Embryonic facial prominence (tissue), 1 donor: ENCODE measurements around the gene XIST.
"Not testable (repeated sequence)": the region's sequence is repeated elsewhere in the genome, so short reads cannot be mapped to it uniquely, and the experiment has no call there.

ENCODE experiments used
- DNase-seq: peaks from one replicate; pipeline ENCODE4 v3.0.0-alpha.2; 2016; ENCODE audit errors: extremely low spot score

The XIST gene

GRCh38 chrX:73852467-73852866 is at the start of gene XIST:
Gene XIST (minus strand): TSS chrX:73852714.
- DNase-seq: no peak

DNA sequence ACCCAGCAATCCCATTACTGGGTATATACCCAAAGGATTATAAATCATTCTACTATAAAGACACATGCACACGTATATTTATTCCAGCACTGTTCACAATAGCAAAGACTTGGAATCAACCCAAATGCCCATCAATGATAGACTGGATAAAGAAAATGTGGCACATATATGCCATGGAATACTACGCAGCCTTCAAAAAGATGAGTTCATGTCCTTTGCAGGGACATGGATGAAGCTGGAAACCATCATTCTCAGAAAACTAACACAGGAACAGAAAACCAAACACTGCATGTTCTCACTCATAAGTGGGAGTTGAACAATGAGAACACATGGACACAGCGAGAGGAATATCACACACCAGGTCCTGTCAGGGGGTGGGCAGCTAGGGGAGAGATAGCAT is 45.8 kb upstream of the XIST start:
- DNase-seq: not testable (repeated sequence)

DNA sequence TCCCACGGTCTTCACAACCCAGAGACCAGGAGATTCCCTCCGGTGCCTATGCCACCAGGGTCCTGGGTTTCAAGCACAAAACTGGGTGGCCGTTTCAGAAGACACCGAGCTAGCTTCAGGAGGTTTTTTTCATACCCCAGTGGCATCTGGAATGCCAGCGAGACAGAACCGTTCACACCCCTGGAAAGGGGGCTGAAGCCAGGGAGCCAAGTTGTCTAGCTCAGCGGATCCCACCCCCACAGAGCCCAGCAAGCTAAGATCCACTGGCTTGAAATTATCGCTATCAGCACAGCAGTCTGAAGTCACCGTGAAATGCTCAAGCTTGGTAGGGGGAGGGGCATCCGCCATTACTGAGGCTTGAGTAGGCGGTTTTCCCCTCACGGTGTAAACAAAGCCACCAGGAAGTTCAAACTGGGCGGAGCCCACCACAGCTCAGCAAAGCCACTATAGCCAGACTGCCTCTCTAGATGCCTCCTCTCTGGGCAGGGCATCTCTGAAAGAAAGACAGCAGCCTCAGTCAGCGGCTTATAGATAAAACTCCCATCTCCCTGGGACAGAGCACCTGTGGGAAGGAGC is 40.1 kb upstream of the XIST start:
- not testable (repeated sequence) for DNase-seq

DNA sequence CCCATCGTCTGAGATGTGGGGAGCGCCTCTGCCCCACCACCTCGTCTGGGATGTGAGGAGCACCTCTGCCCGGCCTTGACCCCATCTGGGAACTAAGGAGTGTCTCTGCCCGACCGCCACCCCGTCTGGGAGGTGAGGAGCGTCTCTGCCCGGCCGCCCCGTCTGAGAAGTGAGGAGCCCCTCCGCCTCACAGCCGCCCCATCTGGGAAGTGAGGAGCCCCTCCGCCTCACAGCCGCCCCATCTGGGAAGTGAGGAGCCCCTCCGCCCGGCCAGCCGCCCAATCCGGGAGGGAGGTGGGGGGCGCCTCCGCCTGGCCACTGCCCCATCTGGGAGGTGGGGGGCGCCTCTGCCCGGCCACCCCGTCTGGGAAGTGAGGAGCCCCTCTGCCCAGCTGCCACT is 29.7 kb upstream of the XIST start:
- DNase-seq: not testable (repeated sequence)

DNA sequence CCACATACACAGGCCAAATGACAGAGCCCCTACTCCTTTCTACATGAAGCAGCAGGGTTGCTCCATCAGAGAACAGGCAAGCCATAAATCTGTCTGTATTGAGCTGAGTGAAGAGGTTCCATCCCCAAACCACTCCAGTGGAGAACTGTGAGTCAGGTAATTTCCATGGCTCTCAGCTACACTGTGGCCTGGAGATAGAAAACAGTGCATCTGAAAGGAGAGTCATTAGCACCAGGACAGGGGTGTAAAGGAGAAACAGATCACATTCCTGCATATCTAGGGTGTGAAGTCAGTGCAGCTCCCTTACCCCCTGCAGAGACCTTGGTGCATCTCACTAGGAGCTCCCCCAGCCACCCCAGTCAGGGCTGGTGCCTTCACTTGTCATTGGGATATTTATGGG is 25.2 kb upstream of the XIST start:
- DNase-seq: no peak

DNA sequence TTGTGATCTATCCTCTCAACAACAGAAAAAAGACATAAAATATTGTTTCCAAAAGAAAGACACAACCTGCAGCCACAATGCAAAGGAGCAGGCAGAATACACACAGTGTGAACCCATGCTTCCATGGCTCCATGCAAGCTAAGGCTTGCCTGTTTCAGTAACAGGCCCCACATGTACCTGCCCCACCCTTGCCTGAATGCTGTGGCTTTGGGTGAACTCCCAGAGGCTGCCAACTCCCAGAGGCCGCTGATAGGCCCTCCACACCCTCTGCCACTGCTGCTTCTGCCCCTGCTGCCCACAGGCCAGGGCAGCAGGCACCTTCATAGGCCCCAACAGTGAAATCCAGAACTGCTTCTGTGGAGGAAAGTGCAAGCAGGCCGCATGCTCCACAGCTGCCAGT is 24.4 kb upstream of the XIST start:
- DNase-seq: no peak

GRCh38 chrX:73868916-73869315 is 16.4 kb upstream of the XIST start:
- DNase-seq: no peak

DNA sequence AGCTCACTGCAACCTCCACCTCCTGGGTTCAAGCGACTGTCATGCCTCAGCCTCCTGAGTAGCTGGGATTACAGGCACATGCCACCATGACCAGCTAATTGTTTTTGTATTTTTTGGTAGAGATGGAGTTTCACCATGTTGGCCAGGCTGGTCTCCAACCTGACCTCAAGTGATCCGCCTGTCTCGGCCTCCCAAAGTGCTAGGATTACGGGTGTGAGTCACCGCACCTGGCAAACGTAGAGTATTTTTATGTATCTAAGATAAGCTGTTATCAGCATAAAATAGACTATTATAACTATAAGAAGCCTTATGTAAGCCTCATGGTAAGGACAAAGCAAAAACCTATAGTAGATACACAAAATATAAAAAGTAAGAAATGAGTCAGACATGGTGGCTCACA is 14.6 kb upstream of the XIST start:
- DNase-seq: no peak

GRCh38 chrX:73863852-73864251 is 11.3 kb upstream of the XIST start:
- no peak for DNase-seq

DNA sequence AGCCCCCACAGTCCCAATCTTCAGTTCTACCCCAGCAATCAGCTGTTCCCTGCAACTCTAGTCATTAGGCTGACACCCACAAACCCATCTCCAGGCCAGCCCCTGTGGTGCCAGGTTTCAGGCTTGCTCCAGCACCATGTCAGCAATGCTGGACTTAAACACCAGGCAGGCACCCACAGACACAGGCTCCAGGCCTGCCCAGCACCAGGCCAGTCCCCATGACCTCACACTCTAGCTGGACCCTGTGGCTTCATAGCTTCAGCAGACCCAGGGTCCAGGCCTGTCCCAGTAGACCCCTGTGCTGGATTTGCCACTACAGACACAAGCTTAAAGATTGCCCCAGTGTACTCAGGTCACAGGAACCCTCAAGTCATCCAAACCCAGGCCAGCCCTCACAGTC is 10.8 kb upstream of the XIST start:
- no peak for DNase-seq

- DNase-seq: no peak
Observed at GRCh38 chrX:73859622-73860021, 7.1 kb upstream of the XIST start.

DNA sequence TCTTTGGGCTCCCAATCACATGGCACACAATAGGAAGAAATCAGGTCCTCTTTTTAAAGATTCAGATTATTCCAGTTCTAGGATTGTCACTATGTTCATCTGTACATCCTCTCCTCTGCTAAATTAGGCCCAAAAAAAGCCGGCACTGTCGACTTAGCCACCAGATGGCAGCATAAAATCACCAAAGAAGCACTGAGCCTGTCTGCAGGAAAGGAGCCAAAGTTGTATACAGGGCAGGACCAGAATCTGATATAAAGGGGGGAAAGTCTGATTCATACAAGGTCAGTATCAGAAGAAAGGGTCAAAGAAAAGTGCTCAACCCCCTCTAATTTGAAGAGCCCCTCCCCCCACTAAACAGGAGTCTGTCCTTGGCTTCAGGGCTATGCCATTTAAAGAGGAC is 3.0 kb upstream of the XIST start:
- peak; percentile 40 for DNase-seq

DNA sequence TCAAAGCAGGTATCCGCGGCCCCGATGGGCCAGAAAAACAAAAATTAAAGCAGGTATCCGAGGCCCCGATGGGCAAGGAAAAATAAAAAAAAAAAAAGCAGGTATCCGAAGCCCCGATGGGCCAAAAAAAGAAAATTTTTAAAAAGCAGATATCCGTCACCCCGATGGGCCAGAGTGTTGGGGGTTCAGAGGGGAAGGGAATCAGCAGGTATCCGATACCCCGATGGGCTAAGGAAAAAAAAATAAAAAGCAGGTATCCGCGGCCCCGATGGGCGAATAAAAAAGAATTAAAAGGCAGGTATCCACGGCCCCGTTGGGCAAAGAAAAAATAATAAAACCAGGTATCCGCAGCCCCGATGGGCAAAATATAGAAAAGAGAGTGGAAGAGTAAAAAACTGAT is 492 bp downstream of the XIST start:
- no peak for DNase-seq

GRCh38 chrX:73851014-73852009 is 1.2 kb downstream of the XIST start:
- no peak for DNase-seq

GRCh38 chrX:73850124-73851013 is 2.1 kb downstream of the XIST start:
- DNase-seq: no peak

GRCh38 chrX:73849073-73849472 is 3.4 kb downstream of the XIST start:
- no peak for DNase-seq

GRCh38 chrX:73847991-73848390 is 4.5 kb downstream of the XIST start:
- no peak for DNase-seq

GRCh38 chrX:73847100-73847499 is 5.4 kb downstream of the XIST start:
- DNase-seq: no peak

GRCh38 chrX:73842541-73843234 is 9.8 kb downstream of the XIST start:
- no peak for DNase-seq

DNA sequence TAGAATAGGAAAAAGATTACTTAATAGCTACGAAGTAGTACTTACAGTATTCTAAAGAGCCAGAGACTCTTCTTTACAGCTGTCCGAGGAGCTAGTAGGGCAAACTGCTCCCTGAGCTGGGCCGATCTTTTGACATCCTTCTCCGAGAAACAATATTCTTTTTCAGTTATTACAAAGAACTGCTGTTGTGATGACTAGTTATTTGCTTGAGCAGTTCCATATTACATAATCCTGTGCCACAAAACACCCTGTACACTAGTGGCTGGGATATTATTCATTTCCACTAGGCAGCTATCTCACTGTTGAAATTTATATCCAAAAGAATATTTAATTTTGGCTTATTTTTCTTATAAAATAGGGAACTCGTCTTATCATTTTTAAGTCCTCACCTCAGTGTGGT is 11.2 kb downstream of the XIST start:
- no peak for DNase-seq

GRCh38 chrX:73840120-73840924 is 12.2 kb downstream of the XIST start:
- DNase-seq: no peak
